Mucosa of stomach (tissue), 1 donor: ENCODE measurements around the gene RERGL.

Experiments
- H3K27me3 ChIP-seq: one replicate; pipeline ENCODE4 v1.7.0; 2013; ENCODE audit warnings: mild to moderate bottlenecking, low read length; ENCODE audit not compliant: control insufficient read depth, insufficient read depth
- H3K36me3 ChIP-seq: one replicate; pipeline ENCODE4 v1.7.0; 2013; ENCODE audit warnings: low read length; ENCODE audit not compliant: control insufficient read depth, insufficient read depth
- H3K4me1 ChIP-seq: one replicate; pipeline ENCODE4 v1.7.0; 2013; ENCODE audit warnings: mild to moderate bottlenecking, low read length; ENCODE audit not compliant: control insufficient read depth, insufficient read depth
- H3K4me3 ChIP-seq: one replicate; pipeline ENCODE4 v1.7.0; 2013; ENCODE audit warnings: low read length
- H3K9ac ChIP-seq: one replicate; pipeline ENCODE4 v1.7.0; 2013; ENCODE audit warnings: mild to moderate bottlenecking, low read length, moderate library complexity
- H3K9me3 ChIP-seq: one replicate; pipeline ENCODE4 v1.7.0; 2013; ENCODE audit warnings: mild to moderate bottlenecking, low read length, moderate library complexity; ENCODE audit not compliant: control insufficient read depth
- donor health status: Pancreatic carcinoma.

RERGL gene

DNA sequence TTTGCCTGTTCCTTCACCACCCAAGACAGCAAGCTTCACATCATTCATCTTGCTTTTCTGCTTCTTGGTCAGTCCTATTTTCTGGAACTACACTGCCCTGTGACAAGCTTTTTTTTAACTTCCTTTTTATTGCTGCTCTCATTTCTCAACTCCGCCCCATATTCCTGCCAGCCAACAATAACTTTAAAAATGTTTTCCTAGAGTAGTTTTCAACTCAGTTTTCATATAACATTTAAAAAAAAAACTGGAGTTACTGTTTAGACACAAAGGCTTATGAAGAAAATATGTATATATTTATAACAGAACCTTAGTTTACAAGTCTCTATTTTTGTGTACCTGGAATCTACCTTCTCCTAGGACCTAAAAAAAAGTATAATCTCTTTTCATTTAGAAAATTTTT, at the start of gene RERGL:
RERGL (minus strand) TSS at position 101 of the 400 bp plus-strand sequence; CDS start at position 48, 53 bp downstream.
- no peaks in the 10 kb centered on the region for H3K9me3 ChIP-seq
- no peaks in the 10 kb centered on the region for H3K27me3 ChIP-seq
- no peak within 1 kb of the TSS for H3K4me3 ChIP-seq
- H3K9ac ChIP-seq = no peak within 1 kb of the TSS
- no peaks in the 10 kb centered on the region for H3K36me3 ChIP-seq
- H3K4me1 ChIP-seq = no peaks in the 10 kb centered on the region

- H3K27me3 ChIP-seq = no peaks in the 10 kb centered on the region
Measured at GRCh38 chr12:18139254-18139653, 49.3 kb upstream of the RERGL start.

GRCh38 chr12:18135509-18135908, 45.5 kb upstream of the RERGL start:
- H3K27me3 ChIP-seq = no peaks in the 10 kb centered on the region
- H3K4me3 ChIP-seq = no peak overlapping the region

More at GRCh38 chr12:18139254-18139653, 49.3 kb upstream of the RERGL start:
- Histone ChIP-seq H3K4me3 (no peak overlapping the region), H3K9ac (no peak overlapping the region), H3K36me3 (no peaks in the 10 kb centered on the region), H3K9me3 (no peaks in the 10 kb centered on the region), H3K4me1 (peaks cover 3% of the 10 kb centered on the region)

GRCh38 chr12:18135086-18135485, 45.1 kb upstream of the RERGL start:
- Histone ChIP-seq H3K9ac (no peak overlapping the region), H3K4me3 (no peak overlapping the region), H3K27me3 (no peaks in the 10 kb centered on the region), H3K36me3 (no peaks in the 10 kb centered on the region), H3K4me1 (no peaks in the 10 kb centered on the region), H3K9me3 (no peaks in the 10 kb centered on the region)

More at GRCh38 chr12:18135509-18135908, 45.5 kb upstream of the RERGL start:
- Histone ChIP-seq H3K4me1 (no peaks in the 10 kb centered on the region), H3K9ac (no peak overlapping the region), H3K36me3 (no peaks in the 10 kb centered on the region), H3K9me3 (no peaks in the 10 kb centered on the region)

- Histone ChIP-seq H3K27me3 (no peaks in the 10 kb centered on the region), H3K36me3 (no peaks in the 10 kb centered on the region), H3K9ac (no peak overlapping the region), H3K4me3 (no peak overlapping the region), H3K4me1 (no peaks in the 10 kb centered on the region), H3K9me3 (no peaks in the 10 kb centered on the region)
Measured at GRCh38 chr12:18130851-18131250, 40.9 kb upstream of the RERGL start.

DNA sequence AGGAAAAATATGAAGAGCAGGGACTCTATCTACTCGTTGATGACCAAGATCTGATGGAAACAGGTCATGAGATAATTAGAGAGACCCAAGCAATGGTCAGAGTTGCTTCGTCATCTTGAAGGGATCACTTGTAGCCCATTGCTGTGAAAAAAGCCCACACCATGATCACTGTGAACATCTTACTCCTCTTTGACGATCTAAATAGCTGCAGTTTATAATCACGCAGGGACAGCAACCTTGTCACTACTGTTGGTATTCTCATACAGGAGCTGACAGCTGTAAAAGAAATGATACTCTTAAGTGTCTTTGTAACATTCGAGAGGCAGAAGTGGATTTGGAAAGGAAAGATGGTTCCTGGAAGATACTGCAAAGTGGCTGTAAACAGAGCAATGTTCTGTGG, 33.7 kb upstream of the RERGL start:
- H3K36me3 ChIP-seq = no peaks in the 10 kb centered on the region
- H3K9ac ChIP-seq = no peak overlapping the region
- H3K9me3 ChIP-seq = no peaks in the 10 kb centered on the region
- no peaks in the 10 kb centered on the region for H3K27me3 ChIP-seq
- no peak overlapping the region for H3K4me3 ChIP-seq
- no peaks in the 10 kb centered on the region for H3K4me1 ChIP-seq

DNA sequence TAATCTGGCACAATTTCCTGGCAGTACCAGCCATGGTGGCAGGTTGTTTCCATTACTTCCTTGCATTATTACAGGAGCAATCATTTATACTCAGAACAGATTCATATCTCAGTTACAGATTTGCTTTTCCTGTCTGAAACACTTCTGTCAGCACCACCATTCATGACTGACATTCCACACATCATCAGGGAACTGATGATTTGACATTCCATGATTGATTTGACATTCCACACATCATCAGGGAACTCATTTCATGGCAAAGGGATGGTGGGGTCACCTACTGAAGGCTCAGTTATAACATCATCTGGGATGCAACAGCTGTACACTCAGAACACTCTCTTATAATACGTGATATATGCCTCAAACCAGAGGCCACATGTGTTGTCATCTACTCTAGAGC, 30.9 kb upstream of the RERGL start:
- no peaks in the 10 kb centered on the region for H3K9me3 ChIP-seq
- no peak overlapping the region for H3K9ac ChIP-seq
- no peaks in the 10 kb centered on the region for H3K27me3 ChIP-seq
- no peaks in the 10 kb centered on the region for H3K4me1 ChIP-seq
- no peaks in the 10 kb centered on the region for H3K36me3 ChIP-seq
- no peak overlapping the region for H3K4me3 ChIP-seq

GRCh38 chr12:18108611-18109010, 18.6 kb upstream of the RERGL start:
- H3K9ac ChIP-seq = no peak overlapping the region
- H3K4me1 ChIP-seq = no peaks in the 10 kb centered on the region
- no peaks in the 10 kb centered on the region for H3K36me3 ChIP-seq
- H3K9me3 ChIP-seq = no peaks in the 10 kb centered on the region
- no peaks in the 10 kb centered on the region for H3K27me3 ChIP-seq
- no peak overlapping the region for H3K4me3 ChIP-seq

GRCh38 chr12:18103624-18104023, 13.6 kb upstream of the RERGL start:
- no peaks in the 10 kb centered on the region for H3K4me1 ChIP-seq
- H3K9ac ChIP-seq = no peak overlapping the region
- H3K9me3 ChIP-seq = no peaks in the 10 kb centered on the region
- H3K27me3 ChIP-seq = no peaks in the 10 kb centered on the region
- no peak overlapping the region for H3K4me3 ChIP-seq
- no peaks in the 10 kb centered on the region for H3K36me3 ChIP-seq

- no peaks in the 10 kb centered on the region for H3K36me3 ChIP-seq
- H3K27me3 ChIP-seq = no peaks in the 10 kb centered on the region
- no peak overlapping the region for H3K4me3 ChIP-seq
- H3K9me3 ChIP-seq = no peaks in the 10 kb centered on the region
- H3K9ac ChIP-seq = no peak overlapping the region
- no peaks in the 10 kb centered on the region for H3K4me1 ChIP-seq
Measured at GRCh38 chr12:18101043-18101442, 11.1 kb upstream of the RERGL start.

GRCh38 chr12:18084080-18084479, 5.9 kb downstream of the RERGL start:
- no peak overlapping the region for H3K4me3 ChIP-seq
- no peaks in the 10 kb centered on the region for H3K36me3 ChIP-seq
- H3K4me1 ChIP-seq = no peaks in the 10 kb centered on the region
- no peaks in the 10 kb centered on the region for H3K27me3 ChIP-seq
- H3K9me3 ChIP-seq = no peaks in the 10 kb centered on the region
- H3K9ac ChIP-seq = no peak overlapping the region

- Histone ChIP-seq H3K9me3 (no peaks in the 10 kb centered on the region), H3K4me1 (no peaks in the 10 kb centered on the region), H3K9ac (no peak overlapping the region), H3K27me3 (no peaks in the 10 kb centered on the region), H3K4me3 (no peak overlapping the region), H3K36me3 (no peaks in the 10 kb centered on the region)
Measured at GRCh38 chr12:18079541-18080246, 10.3 kb downstream of the RERGL start.

DNA sequence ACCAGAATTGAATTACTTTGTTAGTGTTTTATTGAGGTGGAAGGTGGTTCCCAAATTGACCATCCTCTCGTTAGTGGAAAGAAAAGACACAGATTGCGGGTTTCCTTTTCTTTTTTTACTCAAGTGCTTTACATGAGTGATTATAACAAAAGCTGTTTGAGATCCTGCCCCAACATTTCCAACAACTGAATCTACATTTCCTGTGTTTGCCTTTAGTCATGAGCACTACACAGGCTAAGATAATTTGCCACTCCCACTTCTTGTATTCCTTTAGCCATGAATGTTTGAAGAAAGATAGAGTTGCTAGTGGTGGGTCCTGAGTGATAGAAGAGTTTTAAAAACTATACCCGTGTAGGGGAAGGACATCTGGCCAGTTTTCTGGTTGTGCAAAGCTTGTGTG, 16.0 kb downstream of the RERGL start:
- Histone ChIP-seq H3K9ac (no peak overlapping the region), H3K36me3 (no peaks in the 10 kb centered on the region), H3K4me3 (no peak overlapping the region), H3K4me1 (peaks cover 7% of the 10 kb centered on the region), H3K9me3 (no peaks in the 10 kb centered on the region), H3K27me3 (no peaks in the 10 kb centered on the region)
